ENCODE data around the gene FSCN2.

FSCN2 gene

DNA sequence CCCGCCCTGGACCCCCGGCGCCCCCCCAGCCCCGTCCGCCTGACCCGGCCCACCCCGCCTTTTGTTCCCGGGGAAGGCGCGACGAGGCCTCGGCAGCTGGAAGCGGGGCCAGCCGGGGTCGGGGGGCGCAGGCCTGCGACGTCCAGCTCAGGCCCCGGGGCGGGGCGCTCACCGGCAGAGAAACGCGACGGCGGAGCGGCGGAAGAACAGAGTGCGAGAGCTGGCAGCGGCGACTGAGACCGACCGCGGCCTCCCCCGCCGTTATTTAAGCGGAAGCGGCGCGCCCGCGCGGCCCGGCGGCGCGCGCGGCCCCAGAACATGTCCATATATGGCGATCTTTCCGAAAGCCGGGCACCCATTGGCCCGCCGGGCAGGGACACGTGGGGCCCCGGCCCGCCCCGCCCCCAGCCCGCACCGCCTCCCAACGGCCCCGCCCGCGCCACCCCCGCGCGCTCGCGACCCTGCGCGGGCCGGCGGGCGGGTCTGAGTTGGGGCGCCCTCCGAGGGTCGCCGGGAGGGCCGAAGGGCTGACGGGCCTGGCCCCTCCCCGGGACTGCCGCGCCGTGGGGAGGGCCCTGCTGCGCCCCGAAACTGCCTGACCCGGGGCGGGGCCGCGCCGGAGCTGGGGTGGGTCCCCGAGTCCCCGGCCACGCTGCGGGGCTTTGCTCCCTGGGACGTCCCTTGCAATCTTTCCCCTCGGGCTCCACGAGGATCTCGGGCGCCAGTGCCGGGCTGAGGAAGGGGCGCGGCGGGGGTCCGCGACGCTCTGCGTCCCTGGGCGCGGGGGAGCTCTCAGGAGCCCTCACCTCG is 15.4 kb upstream of the FSCN2 start, which contains the start of gene ACTG1:
Gene ACTG1 (minus strand): TSS at position 238 of the 810 bp plus-strand sequence. CDS start 445 bp downstream, outside the sequence.
- no peak for DNase-seq

DNA sequence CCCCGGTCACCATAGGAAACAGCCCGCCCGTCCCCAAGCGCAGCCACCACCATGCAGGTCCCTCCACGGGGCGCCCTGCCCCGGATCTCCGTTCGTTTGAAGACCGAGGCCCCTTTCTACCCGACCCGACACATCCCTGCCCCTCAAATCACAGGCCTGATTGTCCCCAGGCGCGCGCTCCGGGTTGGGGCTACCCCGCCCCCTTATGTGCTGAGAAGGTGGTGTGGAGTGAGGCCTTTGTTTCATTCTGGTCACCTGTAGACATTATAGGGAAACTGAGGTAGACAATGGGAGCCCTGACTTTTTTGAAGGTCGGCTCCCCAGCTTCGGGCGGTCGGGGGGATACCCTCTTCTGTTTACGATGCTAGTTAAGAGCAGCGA is 14.8 kb upstream of the FSCN2 start:
- no peak for DNase-seq

DNA sequence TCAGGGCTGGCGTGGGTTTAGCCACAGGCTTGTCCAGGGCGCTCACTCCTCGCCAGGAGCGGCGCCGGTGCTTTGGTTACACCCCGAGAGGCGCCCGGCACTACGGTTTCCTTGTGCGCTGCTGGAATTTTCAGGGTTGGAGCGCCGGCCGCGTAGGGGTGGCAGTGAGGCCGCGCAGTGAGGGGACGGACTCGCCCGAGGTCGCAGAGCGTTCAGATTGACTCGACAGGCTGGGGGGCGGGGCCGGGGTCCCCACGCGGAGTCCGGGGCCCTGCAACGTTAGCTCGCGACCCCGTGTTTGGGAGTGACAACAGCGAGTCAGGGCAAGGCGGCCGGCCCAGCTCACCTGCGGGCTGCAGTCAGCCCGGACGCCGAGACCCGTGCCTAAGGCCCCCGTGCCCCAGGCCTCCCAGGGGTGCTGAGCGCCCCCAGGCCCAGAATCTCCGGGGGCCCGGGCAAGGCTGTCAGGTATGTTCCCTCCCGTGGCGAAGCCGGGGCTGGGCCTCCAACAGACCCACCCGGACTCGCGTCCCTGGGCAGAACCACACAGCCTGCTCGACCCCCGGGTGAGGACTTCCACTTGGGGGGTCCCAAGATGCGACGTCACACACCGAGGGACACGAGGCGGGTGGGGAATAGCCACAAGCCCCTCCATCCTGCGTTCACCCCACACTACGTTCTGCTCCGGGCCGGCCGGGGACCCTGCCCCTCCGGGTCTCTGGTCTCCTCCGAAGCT is 14.3 kb upstream of the FSCN2 start:
- no peak for DNase-seq

DNA sequence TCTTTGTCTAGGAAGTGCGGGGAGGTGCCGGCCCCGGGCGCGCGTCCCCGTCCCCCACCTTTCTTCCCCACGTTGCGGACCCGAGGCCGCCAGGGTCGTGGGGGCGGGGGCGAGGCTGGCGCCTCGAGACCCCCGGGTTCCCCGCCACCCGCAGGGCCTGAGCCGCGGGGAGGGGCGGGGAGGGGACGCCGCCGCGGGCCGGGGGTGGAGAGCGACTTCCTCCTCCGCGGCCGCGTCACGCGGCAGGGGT is 13.8 kb upstream of the FSCN2 start:
- no peak for DNase-seq

DNA sequence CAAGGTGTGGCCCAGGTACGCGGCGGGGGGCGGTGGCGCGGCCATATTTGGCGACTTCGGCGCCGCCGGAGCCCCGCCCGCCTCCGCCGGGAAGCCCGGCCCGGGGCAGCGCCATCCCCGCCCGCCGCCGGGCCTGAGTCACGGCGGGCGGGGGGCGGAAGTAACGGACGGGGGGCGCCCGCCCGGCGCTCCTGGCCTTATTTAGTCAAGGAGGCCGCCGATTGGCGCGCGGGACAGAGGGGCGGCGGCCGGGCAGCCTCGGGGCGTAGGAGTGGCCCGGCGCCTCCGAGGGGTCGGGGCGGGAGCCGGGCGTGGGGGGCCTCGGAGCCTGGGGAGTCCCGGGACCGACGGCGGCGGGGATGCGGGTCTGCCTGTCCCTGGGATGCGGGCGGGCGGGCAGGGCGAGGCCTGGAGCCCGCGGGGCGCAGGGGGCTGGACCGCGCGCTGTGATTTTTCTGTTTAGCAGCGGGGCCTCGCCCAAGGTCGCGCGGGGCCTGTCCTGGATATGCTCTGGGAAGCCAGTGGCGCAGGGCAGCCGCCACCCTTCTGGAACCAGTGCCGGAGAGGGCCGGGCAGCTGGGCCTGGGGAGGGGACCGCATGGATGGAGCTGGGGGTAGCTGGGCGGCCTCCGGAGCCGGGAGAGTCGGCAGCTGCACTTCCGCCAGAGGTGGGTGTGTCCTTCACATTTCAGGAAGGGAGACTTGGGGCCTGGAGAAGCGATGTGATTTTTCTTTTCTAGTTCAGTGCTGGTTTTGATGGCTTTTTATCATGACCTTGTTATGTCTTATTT is 13.2 kb upstream of the FSCN2 start:
- DNase-seq: no peak

DNA sequence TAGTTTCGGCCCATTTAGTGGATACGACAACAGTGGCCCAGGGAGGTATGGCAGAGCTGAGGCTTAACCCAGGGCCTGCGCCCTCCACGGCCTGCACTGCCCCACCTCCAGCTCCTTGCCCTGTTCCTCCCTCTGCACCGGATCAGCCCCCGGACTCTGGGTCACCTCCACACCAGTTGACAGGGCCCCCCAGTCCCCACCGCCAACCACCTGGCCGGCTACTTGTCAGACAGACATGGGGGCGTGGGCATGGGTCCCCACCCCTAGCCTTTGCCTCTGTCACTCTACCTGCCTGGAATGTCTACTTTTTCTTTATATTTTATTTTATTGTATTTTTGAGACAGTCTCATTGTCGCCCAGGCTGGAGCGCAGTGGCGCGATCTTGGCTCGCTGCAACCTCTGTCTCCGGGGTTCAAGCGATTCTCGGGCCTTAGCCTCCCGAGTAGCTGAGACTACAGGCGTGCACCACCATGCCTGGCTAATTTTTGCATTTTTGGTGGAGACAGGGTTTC is 12.6 kb upstream of the FSCN2 start:
- no peak for DNase-seq

DNA sequence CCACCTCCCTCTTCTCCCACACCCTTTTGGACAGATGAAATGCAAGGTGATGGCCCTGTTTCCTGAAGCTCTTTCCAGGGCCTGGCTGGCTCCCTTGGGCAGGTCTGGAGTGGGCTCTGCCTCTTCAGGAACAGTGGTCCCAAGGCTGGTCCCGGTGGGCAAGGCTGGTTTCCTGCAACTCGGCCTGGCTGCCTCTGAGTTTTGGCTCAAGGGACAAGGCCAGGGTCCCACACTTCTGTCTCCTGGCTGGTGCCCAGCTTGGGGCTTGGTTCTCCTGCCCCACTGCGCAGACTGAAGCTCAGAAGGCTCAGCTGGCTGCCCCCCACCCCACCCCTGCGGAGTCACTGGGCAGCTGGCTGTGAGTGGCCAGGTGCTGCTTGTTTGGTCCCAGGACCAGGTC is 11.7 kb upstream of the FSCN2 start:
- no peak for DNase-seq

DNA sequence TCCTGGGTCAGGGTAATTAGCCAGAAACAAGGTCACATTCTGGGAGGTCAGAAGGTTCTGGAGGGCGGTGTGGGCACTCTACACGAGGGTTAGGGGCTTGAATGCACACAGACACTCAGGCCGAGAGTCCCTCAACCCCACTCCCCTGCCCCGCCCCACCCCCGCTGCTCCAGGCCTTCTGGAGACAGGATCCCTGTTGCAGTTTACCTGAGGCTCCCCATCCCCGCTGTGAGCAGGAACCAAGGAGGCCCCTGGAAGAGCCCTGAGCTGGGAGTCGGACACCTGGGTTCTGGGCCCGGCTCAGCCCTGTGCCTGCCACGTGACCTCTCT is 11.2 kb upstream of the FSCN2 start:
- DNase-seq: no peak

DNA sequence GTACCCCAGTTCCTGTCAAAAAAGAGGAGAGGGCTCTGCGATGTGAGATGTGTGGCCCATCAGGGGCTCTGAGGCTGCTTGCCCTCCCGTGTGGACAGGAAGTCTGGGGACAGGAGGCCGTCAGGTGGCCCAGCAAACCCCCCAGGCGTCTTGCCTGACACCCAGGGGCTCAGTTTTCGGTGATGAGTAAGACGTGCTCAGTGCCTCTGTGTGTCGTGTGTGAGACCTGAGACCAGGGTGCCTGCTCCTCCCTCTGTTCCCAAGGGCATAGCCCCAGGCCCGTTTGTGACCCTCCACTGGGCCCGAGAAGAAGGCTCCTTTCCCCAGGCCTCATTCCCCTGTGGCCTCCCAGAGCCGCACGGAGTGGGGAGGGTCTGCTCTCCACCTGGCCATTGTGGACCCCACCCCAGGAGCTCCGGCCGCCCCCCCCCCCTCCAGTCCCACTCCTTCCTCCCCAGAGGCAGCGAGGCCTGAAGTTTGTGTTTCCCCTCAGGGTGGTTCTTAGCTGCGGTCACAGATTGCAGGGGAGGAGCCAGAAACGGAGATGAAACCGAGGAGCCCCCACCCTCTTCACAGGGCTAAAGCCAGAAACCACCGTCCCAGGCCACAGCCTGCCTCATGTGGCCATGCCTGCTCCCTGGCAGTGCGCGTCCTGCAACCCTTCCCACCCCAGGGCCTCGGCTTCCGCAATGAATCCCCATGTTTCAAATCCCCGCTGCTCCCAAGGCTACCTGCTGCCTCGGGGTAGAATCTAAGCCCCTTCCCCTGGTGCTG is 10.7 kb upstream of the FSCN2 start:
- DNase-seq: no peak

DNA sequence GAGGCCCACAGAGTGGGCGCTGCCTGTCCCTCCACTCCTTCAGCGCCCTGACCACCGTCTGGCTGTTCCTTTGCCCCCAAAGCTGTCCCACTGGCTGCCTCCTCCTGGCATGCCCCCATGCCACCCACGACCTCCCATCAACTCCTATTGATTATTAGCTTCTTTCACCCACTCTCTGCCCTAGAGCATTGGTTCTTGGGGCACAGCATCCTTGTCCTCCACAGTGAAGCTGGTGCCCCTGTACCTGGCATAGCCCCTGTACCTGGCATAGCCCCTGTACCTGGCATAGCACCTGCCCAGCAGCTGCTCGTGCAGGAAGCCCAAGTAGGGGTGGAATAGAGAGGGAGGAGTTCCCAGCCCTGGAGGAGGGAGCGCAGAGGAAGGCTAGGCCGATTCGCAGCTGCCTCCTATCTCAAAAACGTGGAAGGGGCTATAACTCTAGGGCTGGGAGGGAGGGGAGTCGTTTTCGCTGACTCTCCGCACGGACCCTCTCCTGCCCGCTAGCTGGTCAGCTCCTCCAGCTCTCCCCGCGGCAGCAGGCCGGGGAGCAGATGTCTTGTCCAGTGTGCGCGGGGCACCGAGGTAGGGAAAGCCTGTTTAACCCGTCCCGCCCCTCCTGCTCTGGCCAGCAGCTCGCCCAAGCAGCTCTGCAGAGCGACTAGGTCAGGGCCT is 9.9 kb upstream of the FSCN2 start:
- no peak for DNase-seq

DNA sequence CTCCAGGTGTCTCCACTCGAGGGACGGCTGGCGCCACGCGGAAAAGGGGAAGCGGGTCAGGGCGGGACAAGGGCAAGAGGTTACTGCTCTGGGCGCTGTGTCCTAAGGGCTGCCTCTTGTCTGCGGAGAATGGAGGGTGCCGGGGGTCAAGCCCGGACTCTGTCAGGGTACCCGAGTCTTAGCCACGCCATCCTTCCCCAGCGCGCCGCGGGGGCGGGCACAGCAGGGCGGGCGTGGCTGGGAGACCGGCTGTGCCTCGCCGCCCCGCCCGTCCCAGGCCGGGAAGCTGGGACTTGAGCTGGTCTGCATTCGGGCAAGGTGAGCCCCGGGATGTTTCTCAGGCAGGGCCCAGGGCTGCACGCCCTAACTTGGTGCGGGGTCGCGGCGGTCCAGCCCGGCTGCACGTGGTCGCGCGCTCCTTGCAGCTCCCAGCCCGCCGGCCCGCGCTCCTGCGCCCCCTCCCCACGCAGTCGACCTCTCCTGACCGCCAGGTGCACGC is 9.3 kb upstream of the FSCN2 start:
- DNase-seq: no peak

DNA sequence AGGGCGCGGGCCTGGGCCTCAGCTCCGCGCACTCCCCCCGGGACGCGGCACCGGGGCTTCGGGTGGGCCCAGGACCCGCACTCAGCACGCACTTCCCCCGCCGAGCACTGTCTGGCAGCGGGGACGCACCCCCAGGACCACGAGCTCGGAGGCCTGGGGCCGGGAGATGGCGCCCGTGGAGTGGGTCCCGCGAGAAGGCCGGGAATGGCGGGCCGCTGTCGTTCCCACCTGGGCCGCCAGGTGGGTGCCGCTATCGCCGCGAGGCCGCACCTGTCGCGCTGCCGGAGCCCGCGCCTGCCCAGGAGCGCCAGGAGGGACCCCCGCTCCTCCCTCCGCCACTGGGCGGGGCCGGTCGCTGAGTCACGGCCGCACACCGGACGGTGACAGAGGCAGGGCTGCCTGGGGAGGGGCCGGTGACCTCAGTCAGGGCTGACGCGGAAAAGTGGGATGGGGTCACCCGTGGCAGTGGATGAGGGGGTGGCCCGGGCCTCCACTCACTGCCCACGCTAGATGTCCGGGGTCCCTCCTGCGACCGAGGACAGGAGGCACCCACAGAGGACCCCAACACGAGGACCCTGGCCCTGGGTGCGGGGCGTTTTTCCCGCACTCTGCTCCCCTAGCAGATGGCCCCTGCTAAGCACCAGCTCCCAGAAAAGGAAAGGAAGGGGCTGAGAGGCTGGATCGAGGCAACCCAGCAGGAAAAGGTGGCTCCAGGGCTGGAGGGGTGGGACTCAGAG is 8.7 kb upstream of the FSCN2 start:
- DNase-seq: no peak

DNA sequence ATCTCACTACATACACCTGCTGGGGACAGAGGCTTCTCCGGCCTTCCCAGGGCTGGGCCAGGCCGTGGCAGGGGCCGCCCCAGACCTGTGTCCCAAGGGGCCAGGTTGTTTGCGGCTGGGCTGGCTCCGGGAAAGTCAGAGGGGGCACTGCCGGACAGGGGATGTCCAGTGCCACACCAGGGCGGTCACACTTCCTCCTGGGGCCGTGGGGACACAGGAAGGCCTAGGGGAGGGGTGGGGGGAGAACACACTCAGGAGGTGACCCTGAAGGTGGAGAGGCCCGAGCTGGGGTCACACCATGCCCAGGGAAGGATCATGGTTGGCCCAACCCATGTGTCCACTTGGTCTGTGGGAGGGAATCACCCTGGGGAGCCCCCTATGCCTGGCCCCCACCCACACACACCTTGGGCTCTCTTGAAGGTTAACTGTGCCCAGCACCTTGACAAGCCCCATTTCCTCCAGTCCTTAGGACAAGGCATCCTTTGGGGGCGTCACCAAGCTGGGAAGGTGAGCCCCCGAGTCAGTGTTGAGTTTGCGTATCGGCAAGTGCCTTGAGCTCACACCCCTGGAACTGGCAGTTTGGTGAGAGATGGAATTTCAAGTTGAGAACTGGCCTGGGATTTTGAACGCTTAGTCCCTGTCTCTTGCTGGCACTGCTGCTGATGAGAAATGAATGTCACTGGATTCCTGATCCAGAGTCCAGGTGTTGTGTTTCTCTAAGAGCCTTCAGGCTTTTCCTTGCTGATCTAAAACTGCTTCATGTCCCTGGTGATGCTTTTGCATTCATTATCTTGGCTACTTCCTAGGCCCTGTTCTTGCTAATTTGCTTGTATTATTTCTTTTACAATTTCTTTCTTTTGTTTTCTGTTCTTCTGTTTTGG is 7.9 kb upstream of the FSCN2 start:
- no peak for DNase-seq

DNA sequence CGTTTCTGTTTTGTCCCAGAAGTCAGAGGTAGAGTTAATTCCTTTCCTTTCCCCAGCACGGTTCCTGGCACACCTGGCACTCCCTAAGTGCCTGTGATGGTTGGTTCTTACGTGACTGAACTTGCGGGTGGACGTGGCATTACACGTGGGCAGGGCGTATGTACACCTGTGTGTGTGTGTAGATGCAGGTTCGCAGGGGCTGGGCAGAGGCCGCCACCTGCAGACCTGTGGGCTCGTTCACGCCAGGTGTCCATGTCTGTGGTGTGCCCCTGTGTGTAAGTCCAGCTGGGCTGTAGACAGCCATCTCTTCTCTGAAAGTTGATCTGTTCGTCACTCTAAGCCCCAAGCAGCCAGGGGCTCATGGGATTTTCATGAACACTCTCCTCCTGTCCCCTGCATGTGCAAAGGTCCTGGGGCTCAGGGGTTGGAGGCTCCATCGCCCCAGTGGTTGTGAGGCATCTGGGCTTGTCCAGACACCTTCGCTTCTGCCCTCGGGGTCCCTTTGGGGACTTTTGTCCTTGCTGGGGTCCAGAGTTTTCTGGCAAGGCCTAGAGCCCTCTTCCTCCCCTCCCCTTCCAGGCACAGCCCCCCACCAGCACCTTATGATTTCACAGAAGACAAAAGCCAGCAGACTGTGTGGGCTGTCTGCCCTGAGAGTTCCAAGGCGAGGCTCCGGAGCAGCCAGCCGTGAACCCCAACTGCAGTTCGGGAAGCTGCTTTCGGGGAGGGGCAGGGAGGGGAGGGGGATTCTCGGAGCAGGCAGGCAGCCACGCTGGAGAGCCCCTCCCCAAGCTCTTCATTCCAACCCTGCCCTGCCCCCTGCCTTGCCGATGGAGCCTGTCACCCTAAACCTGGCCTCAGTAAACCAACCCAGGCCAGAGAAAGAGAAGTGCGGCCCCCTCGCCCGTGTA is 5.4 kb upstream of the FSCN2 start:
- no peak for DNase-seq

DNA sequence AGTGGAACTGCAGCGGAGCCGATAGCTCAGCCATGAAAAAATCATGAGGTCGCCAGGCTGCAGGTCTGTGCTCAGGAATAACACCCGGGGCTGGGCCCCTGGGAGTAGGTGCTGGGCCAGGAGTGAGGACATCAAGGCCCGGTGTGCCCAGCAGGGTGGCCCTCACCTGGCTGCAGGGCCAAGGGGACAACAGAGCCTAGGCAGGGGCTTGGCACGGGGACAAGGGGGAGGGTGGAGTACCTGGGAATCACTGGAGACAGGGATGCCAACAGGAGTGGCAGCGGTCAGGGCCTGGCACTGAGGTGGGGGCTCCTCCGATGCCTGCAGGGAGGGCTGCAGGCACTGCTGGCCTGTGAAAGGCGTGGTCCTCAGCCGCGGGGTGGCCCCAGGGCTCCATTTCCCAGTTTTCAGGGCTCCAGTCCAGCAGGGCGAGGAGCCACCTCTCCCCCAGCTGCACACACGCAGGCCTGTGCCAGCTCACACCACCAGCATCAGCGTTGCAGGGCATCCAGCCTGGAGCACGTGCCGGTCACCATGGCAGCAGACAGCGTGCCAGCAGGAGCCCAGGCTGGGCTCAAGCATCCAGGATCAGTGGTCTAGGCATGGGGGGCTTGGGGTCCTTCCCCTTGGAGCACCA is 4.7 kb upstream of the FSCN2 start:
- no peak for DNase-seq

DNA sequence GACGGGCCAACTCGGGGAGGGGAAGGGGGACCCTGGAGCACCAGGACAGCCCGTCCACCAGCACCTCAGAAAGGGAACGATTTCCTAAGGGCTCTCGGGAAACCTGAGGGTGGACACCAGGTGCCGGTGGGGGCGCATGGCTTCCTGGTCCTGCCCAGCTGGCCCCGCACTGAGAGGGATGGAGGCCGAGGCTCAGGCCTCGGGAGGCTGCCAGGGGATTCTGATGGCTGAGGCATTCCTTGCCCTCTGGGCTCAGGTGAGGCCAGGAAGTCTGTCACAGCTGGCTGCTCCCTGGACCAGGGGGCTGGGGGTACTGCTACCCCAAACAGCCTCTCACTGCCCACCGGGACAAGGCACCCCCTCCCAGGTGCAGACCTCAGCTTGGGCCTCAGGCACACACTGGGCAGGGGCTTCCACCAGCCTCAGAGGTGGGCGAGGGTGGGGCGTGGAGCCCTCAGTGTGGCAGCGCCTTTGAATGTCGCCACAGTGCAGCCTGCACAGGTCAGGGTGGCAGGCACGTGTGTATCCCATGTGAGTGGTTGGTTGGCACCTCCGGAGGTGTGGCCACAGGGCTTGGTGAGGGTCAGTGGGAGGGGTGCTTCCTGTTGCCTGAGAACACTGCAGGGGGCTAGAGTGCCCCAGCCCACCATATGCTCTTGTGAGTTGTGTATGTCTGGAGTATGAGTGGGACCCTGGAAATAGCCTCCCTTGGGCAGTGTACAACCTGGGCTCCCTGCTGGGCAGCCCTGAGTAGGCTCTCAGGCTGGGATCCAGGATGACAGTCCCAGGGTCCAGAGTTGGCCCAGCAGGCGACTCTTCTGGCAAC is 3.9 kb upstream of the FSCN2 start:
- DNase-seq: no peak

DNA sequence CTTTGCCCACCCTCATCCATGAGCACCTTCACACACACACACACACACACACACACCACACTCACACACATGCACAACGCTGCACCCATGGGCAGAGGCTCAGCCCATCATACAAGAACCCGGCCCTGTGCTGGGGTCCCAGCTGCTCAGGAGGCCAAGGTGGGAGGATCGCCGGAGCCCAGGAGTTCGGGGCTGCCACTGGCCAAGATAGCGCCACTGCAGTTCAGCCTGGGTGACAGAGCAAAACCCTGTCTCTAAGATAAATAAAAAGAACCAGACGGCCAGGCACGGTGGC is 3.4 kb upstream of the FSCN2 start:
- DNase-seq: no peak

Measured in NCI-H187 treated with DMSO at 0.1 percent for 48 hours (cell line).